Neural progenitor cell (in vitro differentiated cells): ENCODE results near the gene QSOX1. TPM values are rescaled to one million over a fixed set of nuclear protein-coding genes. Genes with fewer than 3 reads are reported as not detected.

Experiments
- DNase-seq: peaks from one replicate; pipeline ENCODE4 v3.0.0-alpha.2; 2016; ENCODE audit warnings: low spot score
- H2AFZ ChIP-seq: fragments of 200-600 bp; sonication (generic); replicated peaks from 2 replicates; pipeline ENCODE4 v1.6.1; 2016; ENCODE audit warnings: antibody characterized with exemption
- H3F3A ChIP-seq: fragments of 200-600 bp; sonication (generic); 2 replicates; pipeline ENCODE4 v1.6.1; 2016; ENCODE audit warnings: antibody characterized with exemption, low read depth
- H3K27ac ChIP-seq: fragments of 200-600 bp; sonication (generic); 2 replicates; pipeline ENCODE4 v1.5.1; 2016; ENCODE audit warnings: mild to moderate bottlenecking
- H3K27me3 ChIP-seq: fragments of 200-600 bp; sonication (generic); 2 replicates; pipeline ENCODE4 v1.6.1; 2016; ENCODE audit warnings: mild to moderate bottlenecking, moderate library complexity
- H3K36me3 ChIP-seq: fragments of 200-600 bp; sonication (generic); 2 replicates; pipeline ENCODE4 v1.5.1; 2016
- H3K4me1 ChIP-seq: fragments of 200-600 bp; sonication (generic); 2 replicates; pipeline ENCODE4 v1.6.1; 2016; ENCODE audit warnings: mixed run types
- H3K4me2 ChIP-seq: fragments of 200-600 bp; sonication (generic); 2 replicates; pipeline ENCODE4 v1.6.1; 2016
- H3K4me3 ChIP-seq: fragments of 200-600 bp; sonication (generic); 2 replicates; pipeline ENCODE4 v1.5.1; 2016
- H3K79me2 ChIP-seq: fragments of 200-600 bp; sonication (generic); 2 replicates; pipeline ENCODE4 v1.6.1; 2016; ENCODE audit warnings: low read depth
- H3K9ac ChIP-seq: fragments of 200-600 bp; sonication (generic); 2 replicates; pipeline ENCODE4 v1.6.1; 2016
- H3K9me3 ChIP-seq: fragments of 200-600 bp; sonication (generic); 2 replicates; pipeline ENCODE4 v1.5.1; 2016; ENCODE audit warnings: low read depth
- H4K20me1 ChIP-seq: fragments of 200-600 bp; sonication (generic); 2 replicates; pipeline ENCODE4 v1.6.1; 2016; ENCODE audit warnings: low read depth
- H3K27ac Mint-ChIP-seq: 3 replicates; pipeline ENCODE4 v1.8.0; 2021; ENCODE audit warnings: mixed read lengths
- H3K27me3 Mint-ChIP-seq: 2 replicates; pipeline ENCODE4 v1.8.0; 2022; ENCODE audit warnings: low read depth, mild to moderate bottlenecking, inconsistent platforms, moderate library complexity, mixed read lengths; ENCODE audit not compliant: insufficient read depth
- H3K36me3 Mint-ChIP-seq: 3 replicates; pipeline ENCODE4 v1.8.0; 2021; ENCODE audit warnings: mixed read lengths
- H3K4me1 Mint-ChIP-seq: 3 replicates; pipeline ENCODE4 v1.8.0; 2021; ENCODE audit warnings: mixed read lengths
- H3K4me3 Mint-ChIP-seq: 3 replicates; pipeline ENCODE4 v1.8.0; 2021; ENCODE audit warnings: mild to moderate bottlenecking, moderate library complexity, mixed read lengths
- H3K9me3 Mint-ChIP-seq: 3 replicates; pipeline ENCODE4 v1.8.0; 2020; ENCODE audit warnings: mixed read lengths
- EZH2 ChIP-seq: fragments of 200-600 bp; sonication (generic); IDR thresholded peaks from 2 replicates; pipeline ENCODE4 v1.6.1; 2017; ENCODE audit warnings: antibody characterized with exemption, mild to moderate bottlenecking, moderate library complexity
- EZH2phosphoT487 ChIP-seq: fragments of 200-600 bp; sonication (generic); IDR thresholded peaks from 2 replicates; pipeline ENCODE4 v1.6.1; 2017; ENCODE audit warnings: antibody characterized with exemption
- total RNA-seq: library from RNA; depleted of rRNA; stranded (reverse); fragments of >200 nt; gene quantifications from 2 replicates; pipeline ENCODE4 v1.2.3, GENCODE V29; 2015; ENCODE audit warnings: low replicate concordance
- TF ChIP-seq, protein P1 (sequence below): fragments of 200-600 bp; sonication (generic); IDR thresholded peaks from 2 replicates; pipeline ENCODE4 v1.5.1; 2017; ENCODE audit warnings: antibody characterized with exemption, mild to moderate bottlenecking

The QSOX1 gene
- total RNA-seq, 1 donor from 2014 or later, result 13.6 TPM

GRCh38 chr1:180221462-180221861, 66.8 kb downstream of the QSOX1 start:
- DNase-seq, result no peak
- no peaks in the 10 kb centered on the region for H3K4me1 Mint-ChIP-seq
- Histone ChIP-seq H3K4me3 (no peak overlapping the region), H3K36me3 (no peaks in the 10 kb centered on the region), H3K27ac (no peak overlapping the region), H3K9ac (no peak overlapping the region), H3K27me3 (peaks cover 47% of the 10 kb centered on the region), H3K9me3 (no peaks in the 10 kb centered on the region), H3K4me2 (no peak overlapping the region), H3K4me1 (no peaks in the 10 kb centered on the region), H3F3A (peaks cover 5% of the 10 kb centered on the region), H4K20me1 (no peaks in the 10 kb centered on the region), H2AFZ (no peak overlapping the region), H3K79me2 (no peaks in the 10 kb centered on the region)
- no peaks in the 10 kb centered on the region for H3K36me3 Mint-ChIP-seq
- no peak overlapping the region for H3K4me3 Mint-ChIP-seq
- no peak overlapping the region for H3K27ac Mint-ChIP-seq
- H3K27me3 Mint-ChIP-seq, result peaks cover 39% of the 10 kb centered on the region
- H3K9me3 Mint-ChIP-seq, result peaks cover 3% of the 10 kb centered on the region
- TF ChIP-seq EZH2 (no peak), EZH2phosphoT487 (no peak)
- TF ChIP-seq, protein P1, sequence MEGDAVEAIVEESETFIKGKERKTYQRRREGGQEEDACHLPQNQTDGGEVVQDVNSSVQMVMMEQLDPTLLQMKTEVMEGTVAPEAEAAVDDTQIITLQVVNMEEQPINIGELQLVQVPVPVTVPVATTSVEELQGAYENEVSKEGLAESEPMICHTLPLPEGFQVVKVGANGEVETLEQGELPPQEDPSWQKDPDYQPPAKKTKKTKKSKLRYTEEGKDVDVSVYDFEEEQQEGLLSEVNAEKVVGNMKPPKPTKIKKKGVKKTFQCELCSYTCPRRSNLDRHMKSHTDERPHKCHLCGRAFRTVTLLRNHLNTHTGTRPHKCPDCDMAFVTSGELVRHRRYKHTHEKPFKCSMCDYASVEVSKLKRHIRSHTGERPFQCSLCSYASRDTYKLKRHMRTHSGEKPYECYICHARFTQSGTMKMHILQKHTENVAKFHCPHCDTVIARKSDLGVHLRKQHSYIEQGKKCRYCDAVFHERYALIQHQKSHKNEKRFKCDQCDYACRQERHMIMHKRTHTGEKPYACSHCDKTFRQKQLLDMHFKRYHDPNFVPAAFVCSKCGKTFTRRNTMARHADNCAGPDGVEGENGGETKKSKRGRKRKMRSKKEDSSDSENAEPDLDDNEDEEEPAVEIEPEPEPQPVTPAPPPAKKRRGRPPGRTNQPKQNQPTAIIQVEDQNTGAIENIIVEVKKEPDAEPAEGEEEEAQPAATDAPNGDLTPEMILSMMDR, result no peak

GRCh38 chr1:180224902-180225301, 70.2 kb downstream of the QSOX1 start:
- peaks cover 14% of the 10 kb centered on the region for H4K20me1 ChIP-seq
- peaks cover 82% of the 10 kb centered on the region for H3K27me3 ChIP-seq
- H3K4me3 ChIP-seq, result no peak overlapping the region
- no peaks in the 10 kb centered on the region for H3K79me2 ChIP-seq
- Mint-ChIP-seq H3K9me3 (peaks cover 3% of the 10 kb centered on the region), H3K36me3 (no peaks in the 10 kb centered on the region), H3K4me1 (peaks cover 4% of the 10 kb centered on the region), H3K4me3 (no peak overlapping the region), H3K27me3 (peaks cover 54% of the 10 kb centered on the region), H3K27ac (no peak overlapping the region)
- H3K9me3 ChIP-seq, result no peaks in the 10 kb centered on the region
- H3K9ac ChIP-seq, result no peak overlapping the region
- H3K4me1 ChIP-seq, result no peaks in the 10 kb centered on the region
- H3F3A ChIP-seq, result peaks cover 16% of the 10 kb centered on the region
- H3K27ac ChIP-seq, result no peak overlapping the region
- H3K4me2 ChIP-seq, result no peak overlapping the region
- H3K36me3 ChIP-seq, result no peaks in the 10 kb centered on the region
- TF ChIP-seq EZH2 (no peak), EZH2phosphoT487 (no peak)
- TF ChIP-seq, protein P1, result no peak
- H2AFZ ChIP-seq, result no peak overlapping the region
- DNase-seq, result no peak

GRCh38 chr1:180225403-180225802, 70.7 kb downstream of the QSOX1 start:
- Histone ChIP-seq H3K4me3 (no peak overlapping the region), H3K4me2 (no peak overlapping the region), H3K79me2 (no peaks in the 10 kb centered on the region), H3K36me3 (no peaks in the 10 kb centered on the region), H2AFZ (no peak overlapping the region), H3K9ac (no peak overlapping the region), H4K20me1 (peaks cover 17% of the 10 kb centered on the region), H3K27me3 (peaks cover 87% of the 10 kb centered on the region), H3K27ac (no peak overlapping the region), H3F3A (peaks cover 21% of the 10 kb centered on the region), H3K9me3 (no peaks in the 10 kb centered on the region), H3K4me1 (peaks cover 1% of the 10 kb centered on the region)
- Mint-ChIP-seq H3K36me3 (no peaks in the 10 kb centered on the region), H3K9me3 (peaks cover 3% of the 10 kb centered on the region), H3K4me3 (no peak overlapping the region), H3K4me1 (peaks cover 4% of the 10 kb centered on the region), H3K27me3 (peaks cover 58% of the 10 kb centered on the region), H3K27ac (no peak overlapping the region)
- DNase-seq, result no peak
- no peak for TF ChIP-seq EZH2phosphoT487
- TF ChIP-seq EZH2, result no peak
- TF ChIP-seq, protein P1, result no peak
